ENCODE measurements around the gene AQP7. TPM values are rescaled to one million over a fixed set of nuclear protein-coding genes. Genes with fewer than 3 reads are reported as not detected.

The AQP7 gene
- total RNA-seq, 1 experiment from 2014 or later = 0.35 TPM

- no TSS peak for BruUV-seq (replicated peaks)
- H3K9me3 Mint-ChIP-seq (ENCODE audit: low read depth, unreplicated experiment) = no peaks in the 10 kb centered on the region
- CTCF ChIA-PET = no interaction called here
- H3K4me3 Mint-ChIP-seq (ENCODE audit: low read depth, unreplicated experiment) = no peak overlapping the region
- no peaks in the 10 kb centered on the region for H3K36me3 Mint-ChIP-seq (ENCODE audit: insufficient read depth, unreplicated experiment)
- no peaks in the 10 kb centered on the region for H3K27me3 Mint-ChIP-seq (ENCODE audit: unreplicated experiment)
- intact Hi-C loops (cut with micrococcal nuclease; ENCODE audit: unreplicated experiment) = no loop called here
- no peak for DNase-seq
- no peaks in the 10 kb centered on the region for H3K4me1 Mint-ChIP-seq (ENCODE audit: low read depth, unreplicated experiment)
- no peak for TF ChIP-seq CTCF (IDR thresholded peaks at IDR 0.05; ENCODE audit: unreplicated experiment)
- H3K27ac Mint-ChIP-seq (ENCODE audit: unreplicated experiment) = no peak overlapping the region
These were observed 24.1 kb downstream of the AQP7 start for GRCh38 chr9:33378121-33378795.

DNA sequence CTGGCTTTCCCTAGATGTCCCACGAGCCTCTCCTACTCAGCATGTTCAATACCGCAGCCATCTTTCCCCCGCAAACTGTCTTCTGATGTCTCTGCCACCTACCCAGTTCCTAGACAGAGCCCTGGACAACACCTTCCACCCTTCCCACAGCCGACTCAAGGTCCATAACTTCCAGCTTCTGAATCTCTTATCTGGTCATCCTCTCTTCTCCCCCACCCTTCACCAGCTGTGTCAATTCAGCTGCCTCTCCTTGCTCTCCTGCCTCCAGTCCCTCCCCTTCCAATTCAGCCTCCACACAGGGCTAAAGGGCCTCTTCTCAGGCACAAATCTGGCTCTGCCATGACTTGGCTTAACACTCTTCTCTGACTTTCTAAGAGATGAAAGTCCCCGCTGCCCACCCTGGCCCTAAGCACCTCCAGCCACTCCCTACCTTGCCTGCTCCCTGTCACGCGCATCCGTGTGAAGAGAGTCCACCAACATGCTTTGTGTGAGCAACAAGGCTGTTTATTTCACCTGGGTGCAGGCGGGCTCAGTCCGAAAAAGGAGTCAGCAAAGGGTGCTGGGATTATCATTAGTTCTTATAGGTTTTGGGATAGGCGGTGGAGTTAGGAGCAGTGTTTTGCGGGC lies 25.2 kb downstream of the AQP7 start:
- peak overlapping the region; percentile 57 for H3K27ac Mint-ChIP-seq (ENCODE audit: unreplicated experiment)
- CTCF ChIA-PET = interaction anchor here (3.7 kb wide), 1 partner anchor 89 kb away, joined by 27 read pairs; no protein-coding TSS in a partner anchor
- no TSS peak for BruUV-seq (replicated peaks)
- no peaks in the 10 kb centered on the region for H3K4me1 Mint-ChIP-seq (ENCODE audit: low read depth, unreplicated experiment)
- no peaks in the 10 kb centered on the region for H3K27me3 Mint-ChIP-seq (ENCODE audit: unreplicated experiment)
- H3K4me3 Mint-ChIP-seq (ENCODE audit: low read depth, unreplicated experiment) = no peak overlapping the region
- H3K9me3 Mint-ChIP-seq (ENCODE audit: low read depth, unreplicated experiment) = no peaks in the 10 kb centered on the region
- peaks cover 6% of the 10 kb centered on the region for H3K36me3 Mint-ChIP-seq (ENCODE audit: insufficient read depth, unreplicated experiment)
- no peak for DNase-seq
- intact Hi-C loops (cut with micrococcal nuclease; ENCODE audit: unreplicated experiment) = no loop called here
- no peak for TF ChIP-seq CTCF (IDR thresholded peaks at IDR 0.05; ENCODE audit: unreplicated experiment)

- BruUV-seq (replicated peaks) = no TSS peak
- no peaks in the 10 kb centered on the region for H3K4me1 Mint-ChIP-seq (ENCODE audit: low read depth, unreplicated experiment)
- H3K4me3 Mint-ChIP-seq (ENCODE audit: low read depth, unreplicated experiment) = no peak overlapping the region
- H3K27ac Mint-ChIP-seq (ENCODE audit: unreplicated experiment) = no peak overlapping the region
- intact Hi-C loops (cut with micrococcal nuclease; ENCODE audit: unreplicated experiment) = loop anchor here (1.0 kb wide), 1 partner anchor 91 kb away; no protein-coding TSS in a partner anchor
- no peak for TF ChIP-seq CTCF (IDR thresholded peaks at IDR 0.05; ENCODE audit: unreplicated experiment)
- no peak for DNase-seq
- no peaks in the 10 kb centered on the region for H3K9me3 Mint-ChIP-seq (ENCODE audit: low read depth, unreplicated experiment)
- no peaks in the 10 kb centered on the region for H3K27me3 Mint-ChIP-seq (ENCODE audit: unreplicated experiment)
- H3K36me3 Mint-ChIP-seq (ENCODE audit: insufficient read depth, unreplicated experiment) = peaks cover 6% of the 10 kb centered on the region
- CTCF ChIA-PET = interaction anchor here (3.7 kb wide), 1 partner anchor 91 kb away, joined by 27 read pairs; no protein-coding TSS in a partner anchor
These were observed 26.5 kb downstream of the AQP7 start for GRCh38 chr9:33375841-33376321.

GRCh38 chr9:33375238-33375840 lies 27.0 kb downstream of the AQP7 start:
- no peaks in the 10 kb centered on the region for H3K27me3 Mint-ChIP-seq (ENCODE audit: unreplicated experiment)
- intact Hi-C loops (cut with micrococcal nuclease; ENCODE audit: unreplicated experiment) = loop anchor here (1.0 kb wide), 1 partner anchor 92 kb away; no protein-coding TSS in a partner anchor
- H3K9me3 Mint-ChIP-seq (ENCODE audit: low read depth, unreplicated experiment) = no peaks in the 10 kb centered on the region
- peaks cover 6% of the 10 kb centered on the region for H3K36me3 Mint-ChIP-seq (ENCODE audit: insufficient read depth, unreplicated experiment)
- TF ChIP-seq CTCF (IDR thresholded peaks at IDR 0.05; ENCODE audit: unreplicated experiment) = no peak
- no peak overlapping the region for H3K27ac Mint-ChIP-seq (ENCODE audit: unreplicated experiment)
- BruUV-seq (replicated peaks) = no TSS peak
- H3K4me1 Mint-ChIP-seq (ENCODE audit: low read depth, unreplicated experiment) = no peaks in the 10 kb centered on the region
- H3K4me3 Mint-ChIP-seq (ENCODE audit: low read depth, unreplicated experiment) = no peak overlapping the region
- CTCF ChIA-PET = interaction anchor here (0.7 to 3.7 kb wide), 7 partner anchors 20 to 91 kb away, joined by 3 to 27 read pairs (median 4); partner anchors contain the start of gene AQP3
- DNase-seq = no peak
